ENCODE measurements around the gene CFAP410.

Gene CFAP410

GRCh38 chr21:44379991-44380865, 41.0 kb upstream of the CFAP410 start:
- Histone ChIP-seq H4K20me1 (ENCODE audit: insufficient read depth, low read length) (no peaks in the 10 kb centered on the region), H3K4me3 (ENCODE audit: low read length) (no peak overlapping the region), H3K36me3 (replicated peaks; ENCODE audit: insufficient read depth, low read length) (no peaks in the 10 kb centered on the region), H3K9me3 (replicated peaks; ENCODE audit: insufficient read depth, low read length) (0 out of 2 replicates have a peak, but pooled peaks cover 5% of the 10 kb centered on the region), H3K27me3 (replicated peaks; ENCODE audit: insufficient read depth, low read length) (peaks cover 93% of the 10 kb centered on the region), H3K9ac (ENCODE audit: low read length) (no peak overlapping the region), H3K79me2 (ENCODE audit: low read length) (no peaks in the 10 kb centered on the region), H3K9me2 (replicated peaks; ENCODE audit: insufficient read depth, low read length) (no peaks in the 10 kb centered on the region), H3F3A (ENCODE audit: insufficient read depth, low read length) (no peaks in the 10 kb centered on the region), H2AFZ (ENCODE audit: low read length) (no peak overlapping the region), H3K27ac (ENCODE audit: low read length) (no peak overlapping the region), H3K4me1 (ENCODE audit: low read length) (peaks cover 2% of the 10 kb centered on the region; the same call in 1 of the 2 replicates), H3K4me2 (ENCODE audit: low read depth, low read length) (no peak overlapping the region)
- TF ChIP-seq EZH2phosphoT487 (IDR thresholded peaks at IDR 0.05; ENCODE audit: low read length) (no peak), CTCF (IDR thresholded peaks at IDR 0.05; ENCODE audit: low read length) (no peak), EZH2 (optimal IDR thresholded peaks at IDR 0.05; ENCODE audit: low read depth, low read length) (no peak)
- no peak for DNase-seq

DNA sequence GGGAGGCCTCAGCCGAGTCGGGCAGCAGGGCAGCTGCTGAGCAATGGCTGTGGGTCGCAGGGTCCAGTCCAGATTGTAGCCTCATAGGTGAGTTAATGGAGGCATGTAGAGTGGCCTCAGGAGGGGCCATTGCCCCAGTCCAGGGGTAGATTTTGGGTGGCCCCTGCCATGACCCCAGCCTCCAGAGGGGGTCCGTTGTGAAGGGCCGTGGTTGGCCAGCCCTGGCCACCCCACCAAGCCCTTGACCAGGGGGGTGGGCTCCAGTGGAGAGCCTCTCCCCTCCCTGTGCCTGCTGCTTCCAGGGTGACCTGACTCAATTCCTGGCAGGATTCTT, 40.3 kb upstream of the CFAP410 start:
- H3K79me2 ChIP-seq (ENCODE audit: low read length): no peaks in the 10 kb centered on the region
- TF ChIP-seq EZH2 (optimal IDR thresholded peaks at IDR 0.05; ENCODE audit: low read depth, low read length) (no peak), EZH2phosphoT487 (IDR thresholded peaks at IDR 0.05; ENCODE audit: low read length) (no peak), CTCF (IDR thresholded peaks at IDR 0.05; ENCODE audit: low read length) (no peak)
- DNase-seq: no peak
- no peaks in the 10 kb centered on the region for H3K36me3 ChIP-seq (replicated peaks; ENCODE audit: insufficient read depth, low read length)
- no peak overlapping the region for H3K9ac ChIP-seq (ENCODE audit: low read length)
- no peaks in the 10 kb centered on the region for H3F3A ChIP-seq (ENCODE audit: insufficient read depth, low read length)
- H3K4me1 ChIP-seq (ENCODE audit: low read length): peaks cover 4% of the 10 kb centered on the region; the same call in 1 of the 2 replicates
- H3K27ac ChIP-seq (ENCODE audit: low read length): no peak overlapping the region
- H3K27me3 ChIP-seq (replicated peaks; ENCODE audit: insufficient read depth, low read length): peaks cover 93% of the 10 kb centered on the region
- H2AFZ ChIP-seq (ENCODE audit: low read length): no peak overlapping the region
- H3K4me3 ChIP-seq (ENCODE audit: low read length): no peak overlapping the region
- H3K4me2 ChIP-seq (ENCODE audit: low read depth, low read length): no peak overlapping the region
- no peaks in the 10 kb centered on the region for H3K9me2 ChIP-seq (replicated peaks; ENCODE audit: insufficient read depth, low read length)
- H4K20me1 ChIP-seq (ENCODE audit: insufficient read depth, low read length): no peaks in the 10 kb centered on the region
- no peaks in the 10 kb centered on the region for H3K9me3 ChIP-seq (replicated peaks; ENCODE audit: insufficient read depth, low read length)

GRCh38 chr21:44378646-44379514, 39.7 kb upstream of the CFAP410 start:
- no peak for DNase-seq
- H3K9me2 ChIP-seq (replicated peaks; ENCODE audit: insufficient read depth, low read length): no peaks in the 10 kb centered on the region

More at GRCh38 chr21:44378646-44379514, 39.7 kb upstream of the CFAP410 start:
- Histone ChIP-seq H3F3A (ENCODE audit: insufficient read depth, low read length) (no peaks in the 10 kb centered on the region), H4K20me1 (ENCODE audit: insufficient read depth, low read length) (no peaks in the 10 kb centered on the region), H3K4me2 (ENCODE audit: low read depth, low read length) (no peak overlapping the region), H3K36me3 (replicated peaks; ENCODE audit: insufficient read depth, low read length) (no peaks in the 10 kb centered on the region), H3K4me1 (ENCODE audit: low read length) (peaks cover 4% of the 10 kb centered on the region; the same call in 1 of the 2 replicates), H3K9ac (ENCODE audit: low read length) (no peak overlapping the region), H2AFZ (ENCODE audit: low read length) (no peak overlapping the region), H3K27ac (ENCODE audit: low read length) (no peak overlapping the region), H3K27me3 (replicated peaks; ENCODE audit: insufficient read depth, low read length) (peaks cover 93% of the 10 kb centered on the region), H3K79me2 (ENCODE audit: low read length) (no peaks in the 10 kb centered on the region), H3K9me3 (replicated peaks; ENCODE audit: insufficient read depth, low read length) (no peaks in the 10 kb centered on the region), H3K4me3 (ENCODE audit: low read length) (no peak overlapping the region)
- TF ChIP-seq EZH2 (optimal IDR thresholded peaks at IDR 0.05; ENCODE audit: low read depth, low read length) (no peak), CTCF (IDR thresholded peaks at IDR 0.05; ENCODE audit: low read length) (no peak), EZH2phosphoT487 (IDR thresholded peaks at IDR 0.05; ENCODE audit: low read length) (no peak)

All from MM.1S (cell line).